ENCODE measurements around the gene THAP5.
A peak's percentile ranks its signal among the peaks of the same experiment; 100 is the strongest.

THAP5 gene, protein sequence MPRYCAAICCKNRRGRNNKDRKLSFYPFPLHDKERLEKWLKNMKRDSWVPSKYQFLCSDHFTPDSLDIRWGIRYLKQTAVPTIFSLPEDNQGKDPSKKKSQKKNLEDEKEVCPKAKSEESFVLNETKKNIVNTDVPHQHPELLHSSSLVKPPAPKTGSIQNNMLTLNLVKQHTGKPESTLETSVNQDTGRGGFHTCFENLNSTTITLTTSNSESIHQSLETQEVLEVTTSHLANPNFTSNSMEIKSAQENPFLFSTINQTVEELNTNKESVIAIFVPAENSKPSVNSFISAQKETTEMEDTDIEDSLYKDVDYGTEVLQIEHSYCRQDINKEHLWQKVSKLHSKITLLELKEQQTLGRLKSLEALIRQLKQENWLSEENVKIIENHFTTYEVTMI
- 17.9 to 45.0 reads per million in 2 donors for total RNA-seq

DNA sequence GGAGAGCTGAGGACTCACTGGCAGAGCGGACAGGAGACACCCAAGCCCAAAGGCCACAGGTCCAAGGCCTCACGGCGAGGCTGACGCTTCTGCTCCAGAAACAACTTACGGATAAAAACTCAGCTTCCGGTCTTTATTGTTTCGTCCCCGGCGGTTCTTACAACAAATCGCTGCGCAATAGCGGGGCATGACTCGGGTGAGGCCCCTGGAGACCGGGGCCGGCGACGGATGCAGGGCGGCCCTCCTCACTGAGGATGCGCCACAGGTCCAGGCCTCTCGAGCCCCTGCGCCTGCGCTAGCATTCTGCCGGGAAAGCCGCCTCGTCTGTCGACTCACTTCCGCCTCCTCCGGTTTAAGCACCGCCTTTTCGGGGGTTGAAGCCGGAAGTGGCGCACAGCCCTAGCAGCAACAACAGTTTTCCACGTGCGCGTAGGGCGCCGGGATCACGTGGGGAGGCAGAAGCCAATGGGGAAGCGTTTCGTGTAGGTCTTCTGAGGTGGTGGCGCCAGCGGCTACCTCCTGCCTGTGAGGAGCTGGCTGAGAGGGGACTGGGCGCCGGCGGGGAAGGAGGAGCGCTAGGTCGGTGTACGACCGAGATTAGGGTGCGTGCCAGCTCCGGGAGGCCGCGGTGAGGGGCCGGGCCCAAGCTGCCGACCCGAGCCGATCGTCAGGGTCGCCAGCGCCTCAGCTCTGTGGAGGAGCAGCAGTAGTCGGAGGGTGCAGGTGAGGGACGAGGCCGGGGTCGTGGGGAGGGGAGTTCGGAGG lies at the start of gene THAP5, which contains the start of gene DNAJB9:
THAP5 (minus strand) TSS at position 326 of the 765 bp plus-strand sequence; CDS start at position 189, 137 bp downstream.
DNAJB9 (plus strand) TSS at position 494 of the 765 bp plus-strand sequence. CDS start 1,853 bp downstream, outside the sequence.
- peak; percentile 97 for DNase-seq

DNA sequence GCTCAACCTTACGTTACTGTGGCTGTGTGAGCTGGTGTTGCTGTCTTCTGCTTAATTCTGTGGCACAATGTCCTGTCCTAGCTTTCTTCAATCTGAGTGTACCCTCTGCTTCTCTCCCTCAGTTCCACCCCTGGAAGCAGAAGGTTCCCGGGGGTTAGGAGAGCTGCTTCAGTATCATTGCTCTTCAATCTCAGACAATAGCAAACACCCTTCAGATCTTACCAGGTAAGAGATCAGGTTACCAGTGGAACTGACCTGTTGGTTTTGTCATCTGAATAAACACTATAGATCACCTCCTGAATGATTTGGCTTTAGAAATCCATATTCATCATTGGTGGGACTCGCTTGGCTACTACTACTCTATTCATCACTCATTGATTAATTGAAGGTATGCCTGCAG lies 48.5 kb upstream of the THAP5 start:
- no peak for DNase-seq

DNA sequence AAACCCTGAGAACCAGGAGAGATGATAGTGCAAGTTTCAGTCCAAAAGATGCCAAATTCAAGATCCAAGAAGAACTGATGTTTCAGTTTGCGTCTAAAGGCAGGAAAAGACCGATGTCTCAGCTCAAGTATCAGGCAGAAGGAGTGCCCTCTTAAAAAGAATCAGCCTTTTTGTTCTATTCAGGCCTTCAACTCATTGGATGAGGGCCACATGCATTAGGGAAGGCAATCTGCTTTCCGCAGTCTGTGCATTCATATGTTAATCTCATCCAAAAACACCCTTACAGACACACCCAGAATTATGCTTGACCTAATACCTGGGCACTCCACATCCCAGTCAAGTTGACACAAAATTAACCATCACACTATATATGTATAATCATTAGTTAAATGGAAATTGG lies 45.4 kb upstream of the THAP5 start:
- no peak for DNase-seq

DNA sequence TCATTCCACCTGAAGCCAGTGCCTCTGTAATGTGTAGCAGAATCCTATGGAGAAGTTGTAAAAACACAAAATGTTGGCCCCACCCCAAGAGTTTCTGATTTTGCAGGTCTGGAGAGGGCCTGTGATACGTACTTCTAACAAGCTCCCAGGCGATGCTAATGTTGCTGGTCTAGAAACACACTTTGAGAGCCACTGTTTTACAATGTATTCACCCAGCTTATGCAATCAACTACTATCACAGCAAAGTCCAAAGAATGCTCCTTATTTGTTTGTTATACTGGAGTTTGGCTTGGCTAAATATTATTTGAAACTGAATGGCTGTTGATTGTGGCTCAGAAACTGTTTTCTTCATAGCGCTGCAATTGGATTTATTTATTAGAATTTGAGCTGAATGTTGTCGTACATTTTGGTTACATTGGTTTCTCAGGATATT lies 44.5 kb upstream of the THAP5 start:
- DNase-seq = no peak

DNA sequence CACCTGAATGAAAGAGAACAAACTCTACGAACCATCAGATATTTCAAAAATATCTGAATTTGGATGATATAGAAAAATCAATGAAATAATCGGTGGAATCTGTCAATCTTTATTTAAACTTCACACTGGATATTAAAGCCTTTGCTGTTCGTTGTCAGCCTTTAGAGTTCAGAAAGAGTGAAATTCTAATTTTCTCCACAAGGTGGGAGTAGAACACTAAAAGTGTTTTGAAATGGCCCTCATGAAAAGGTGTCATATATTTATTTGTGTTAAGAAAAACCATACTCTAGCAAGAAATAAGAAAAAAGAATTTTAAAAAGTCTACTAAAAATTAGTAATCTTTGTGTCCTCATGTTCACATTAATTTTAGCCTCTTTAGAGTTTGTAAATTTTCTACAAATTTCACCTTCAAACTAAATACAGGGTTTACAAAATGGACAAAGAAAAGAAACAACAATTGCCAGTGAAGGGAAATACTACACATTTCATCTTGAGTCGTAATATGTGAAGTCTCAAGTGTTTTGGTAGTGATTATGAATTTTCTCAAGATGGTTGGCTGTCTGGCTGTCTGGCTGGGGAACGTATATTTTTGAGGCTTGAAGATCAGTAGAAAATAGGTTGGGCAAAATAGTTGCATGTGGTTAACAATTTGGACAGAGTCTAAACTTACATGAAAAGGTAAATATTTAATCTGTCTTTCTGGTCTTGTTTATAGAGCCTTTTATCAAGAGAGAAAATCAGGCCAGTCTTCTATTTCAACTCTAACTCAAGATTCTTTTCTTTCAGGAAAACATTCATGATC lies 43.8 kb upstream of the THAP5 start:
- no peak for DNase-seq

DNA sequence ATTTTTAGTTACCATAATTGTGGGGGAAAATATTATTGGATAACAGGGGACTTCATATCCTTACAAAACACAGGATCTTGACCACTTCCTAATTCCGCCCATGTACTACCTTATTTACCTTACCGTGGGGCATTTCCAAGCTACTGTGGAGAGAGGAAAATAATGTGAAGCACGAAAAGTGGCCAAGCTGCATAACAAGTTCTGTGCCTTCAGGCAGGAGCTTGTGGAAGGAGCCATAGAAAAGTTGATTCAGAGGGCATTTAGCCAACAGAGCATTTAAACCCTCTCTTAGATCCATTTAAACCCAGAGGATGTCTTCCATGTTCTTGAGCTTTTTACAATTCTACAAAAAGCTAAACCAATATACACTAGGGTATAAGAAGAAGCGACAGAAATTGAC lies 41.8 kb upstream of the THAP5 start:
- no peak for DNase-seq

DNA sequence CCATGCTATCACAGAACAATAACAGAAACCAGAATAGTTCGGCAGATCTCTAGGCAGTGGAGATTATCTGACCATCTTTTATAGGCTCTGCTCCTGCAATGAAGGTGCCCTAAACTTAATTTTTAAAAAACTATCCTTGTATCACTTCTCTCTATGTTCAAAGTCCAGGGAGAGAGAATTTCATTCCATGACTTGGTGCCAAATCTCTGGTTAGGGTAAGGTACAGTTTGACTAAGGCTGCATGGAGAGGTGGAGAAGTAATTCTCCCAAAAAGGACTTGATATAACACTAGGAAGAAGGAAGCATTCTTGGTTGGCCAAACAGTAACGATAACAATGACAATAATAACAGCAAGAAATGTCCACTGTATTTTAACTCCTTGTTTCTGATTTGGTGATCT lies 40.1 kb upstream of the THAP5 start:
- DNase-seq = no peak

DNA sequence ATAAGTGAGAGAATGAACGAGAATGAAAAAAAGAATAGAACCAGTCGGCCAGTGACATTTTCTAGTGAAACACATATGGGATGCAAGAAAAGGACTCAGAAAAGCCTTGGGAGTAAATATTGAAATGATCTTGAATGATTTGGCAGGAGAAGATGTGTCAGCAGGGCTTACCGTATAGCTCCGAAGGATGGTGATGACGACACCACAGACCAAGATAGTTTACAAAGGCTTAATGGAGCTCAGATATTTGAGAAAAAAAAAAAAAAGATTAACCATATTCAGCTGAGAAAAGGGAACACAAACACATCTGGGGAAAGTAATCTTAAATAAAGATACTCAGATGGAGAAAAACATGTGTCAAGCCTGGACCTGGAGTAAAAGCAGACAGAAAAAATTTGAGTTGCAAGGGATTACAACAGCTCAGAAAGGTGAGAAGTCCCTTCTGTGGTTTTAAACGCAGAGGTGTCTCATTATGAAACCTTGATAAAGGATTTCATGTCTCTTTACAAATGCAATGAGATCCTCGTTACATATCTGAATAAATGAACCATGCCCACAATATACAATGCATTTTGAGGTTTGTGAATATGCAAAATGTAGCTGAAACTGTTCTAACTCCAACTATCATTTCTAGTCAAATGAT lies 36.2 kb upstream of the THAP5 start:
- DNase-seq = no peak

DNA sequence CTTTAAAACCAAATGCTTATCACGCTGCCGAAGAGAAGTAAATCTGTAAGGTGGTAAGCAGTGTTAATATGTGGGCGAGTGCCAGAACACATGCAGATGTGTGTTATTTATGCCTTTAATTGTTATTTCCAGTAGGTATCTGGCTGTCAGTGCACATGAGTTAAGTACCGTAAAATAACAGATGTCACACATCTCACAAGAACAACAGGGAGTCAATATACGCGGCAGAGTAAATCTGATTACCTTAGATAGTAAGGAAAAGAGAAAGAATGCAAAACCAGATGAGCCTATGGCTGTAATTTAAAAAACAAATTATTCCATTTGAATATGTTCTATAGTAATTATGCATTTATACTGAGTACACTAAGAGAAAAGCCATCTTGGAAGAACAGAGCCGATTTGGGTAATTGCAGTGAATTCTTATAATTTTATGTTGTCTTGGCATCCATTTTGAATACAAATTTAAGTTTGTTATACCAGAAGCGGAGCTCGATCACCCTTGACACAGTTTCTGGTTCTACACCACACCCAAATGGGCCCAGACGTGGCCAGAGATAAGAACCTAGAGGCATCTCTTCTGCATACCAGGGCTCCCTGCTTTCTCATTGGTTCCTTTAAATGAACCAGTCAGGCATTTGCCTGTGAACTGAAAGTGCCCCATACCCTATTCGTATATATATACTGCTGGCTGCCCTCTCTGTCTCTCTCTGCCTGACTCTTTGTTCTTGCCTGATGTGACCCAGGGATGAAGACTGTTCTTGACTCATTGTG lies 35.0 kb upstream of the THAP5 start:
- DNase-seq = no peak

DNA sequence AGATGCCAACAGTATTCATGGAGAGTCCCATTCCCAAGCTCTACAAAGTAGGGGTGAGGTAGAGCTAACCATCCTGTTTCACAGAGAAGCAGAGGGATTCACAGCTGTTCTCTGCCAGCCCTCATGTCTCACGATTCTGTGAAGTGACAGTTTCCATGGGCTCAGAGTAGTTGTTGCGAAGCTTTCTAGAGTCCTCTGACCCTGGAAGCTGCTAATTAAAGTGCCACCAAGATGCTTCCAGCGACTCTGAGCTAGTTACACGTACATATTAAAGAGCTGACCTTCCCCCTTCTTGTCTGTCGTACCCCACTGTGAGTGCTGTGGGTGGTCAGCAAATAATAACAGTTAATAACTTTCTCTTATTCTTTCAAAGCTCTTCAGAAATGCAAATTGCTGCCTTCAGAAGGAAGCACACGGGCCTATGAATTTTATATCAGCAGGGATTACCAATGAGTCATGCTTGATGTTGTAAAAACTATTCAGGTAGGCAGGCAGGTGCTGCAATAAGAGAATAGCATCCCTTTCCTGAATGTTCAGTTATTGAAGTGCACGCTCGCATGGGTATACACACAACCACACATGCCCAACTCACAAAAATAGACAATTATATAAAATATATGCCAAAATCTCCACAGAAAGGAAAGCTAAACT lies 34.3 kb upstream of the THAP5 start:
- no peak for DNase-seq

DNA sequence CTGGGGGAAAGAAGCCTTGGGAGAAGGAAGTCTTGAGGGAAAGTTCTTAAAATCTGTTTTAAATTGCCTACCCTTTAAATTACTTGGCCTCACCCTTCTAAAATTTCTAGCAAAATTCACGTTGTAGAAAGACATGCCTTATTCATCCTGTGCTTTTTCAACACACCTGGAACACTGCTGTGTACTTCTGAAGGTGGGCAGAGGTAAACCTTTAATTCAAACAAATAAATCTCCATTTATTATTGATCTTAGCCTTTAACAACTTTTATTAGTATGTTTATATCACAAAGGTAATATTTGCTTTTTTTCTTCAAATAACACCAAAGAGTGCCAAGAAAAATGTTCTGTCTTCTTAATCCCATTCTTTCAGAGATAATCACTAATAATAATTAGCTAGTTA lies 30.9 kb upstream of the THAP5 start:
- DNase-seq = no peak

DNA sequence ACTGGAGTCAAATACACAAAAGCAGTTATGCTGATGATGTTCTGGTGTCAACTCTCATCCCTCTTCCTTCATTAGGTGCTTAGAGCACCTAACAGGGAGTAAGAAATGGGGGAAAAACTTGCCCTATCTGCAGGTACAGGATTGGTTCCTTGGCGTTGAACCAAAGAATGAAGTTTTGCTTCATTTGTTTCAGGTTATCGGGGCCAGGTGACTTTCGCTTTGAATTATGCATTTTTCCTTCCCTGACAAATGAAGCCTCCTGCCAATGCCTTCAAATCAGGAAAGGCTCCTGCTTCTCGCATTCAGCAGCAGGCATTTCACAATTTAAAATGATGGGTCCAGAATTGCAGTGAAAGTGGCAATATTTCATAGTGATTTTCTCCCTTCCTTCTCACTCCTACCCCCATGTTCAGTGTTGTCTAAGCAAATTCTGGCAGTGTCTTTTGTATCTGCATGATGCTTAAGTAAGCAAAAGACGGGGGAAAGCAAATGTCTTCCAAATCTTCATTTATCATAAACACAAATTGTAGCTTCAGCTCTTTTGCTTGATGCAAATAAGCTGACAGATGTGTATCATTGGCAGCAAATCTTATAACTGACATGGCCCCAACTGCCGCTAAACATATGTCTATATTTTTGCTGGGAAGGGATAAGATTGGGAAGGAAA lies 29.5 kb upstream of the THAP5 start:
- no peak for DNase-seq

DNA sequence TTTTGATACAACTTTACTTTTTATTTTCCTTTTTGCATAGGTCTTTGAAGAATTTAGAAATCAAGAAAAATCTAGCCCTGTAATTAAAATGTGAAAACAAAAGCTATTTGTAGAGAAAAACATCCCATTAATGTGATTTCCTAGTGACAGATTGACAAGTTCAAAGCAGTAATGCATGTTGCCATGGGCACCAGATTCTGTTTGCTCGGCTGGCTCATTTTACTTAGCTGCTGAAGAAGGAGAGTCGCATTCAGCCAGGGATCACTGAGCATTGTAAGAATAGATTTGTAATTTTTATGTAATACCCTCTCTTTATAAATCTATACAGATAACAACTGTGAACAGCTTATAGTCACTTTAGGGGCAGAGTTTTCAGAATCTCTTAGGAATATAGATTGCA lies 28.6 kb upstream of the THAP5 start:
- no peak for DNase-seq

DNA sequence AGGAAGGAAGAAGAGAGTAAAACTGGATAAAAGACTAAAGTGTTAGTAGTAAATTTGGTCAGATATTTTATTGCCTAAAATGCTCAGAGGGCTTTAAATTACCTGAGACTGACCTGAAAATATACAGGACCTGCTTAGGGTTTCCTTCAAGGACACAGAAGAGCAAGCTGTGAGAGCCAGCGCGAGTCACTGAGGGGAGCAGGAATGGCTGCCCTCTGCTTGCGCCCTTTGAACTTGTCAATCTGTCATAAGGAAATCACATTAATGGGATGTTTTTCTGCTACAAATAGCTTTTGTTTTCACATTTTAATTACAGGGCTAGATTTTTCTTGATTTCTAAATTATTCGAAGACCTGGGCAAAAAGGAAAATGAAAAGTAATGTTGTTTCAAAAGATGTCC lies 27.1 kb upstream of the THAP5 start:
- no peak for DNase-seq

DNA sequence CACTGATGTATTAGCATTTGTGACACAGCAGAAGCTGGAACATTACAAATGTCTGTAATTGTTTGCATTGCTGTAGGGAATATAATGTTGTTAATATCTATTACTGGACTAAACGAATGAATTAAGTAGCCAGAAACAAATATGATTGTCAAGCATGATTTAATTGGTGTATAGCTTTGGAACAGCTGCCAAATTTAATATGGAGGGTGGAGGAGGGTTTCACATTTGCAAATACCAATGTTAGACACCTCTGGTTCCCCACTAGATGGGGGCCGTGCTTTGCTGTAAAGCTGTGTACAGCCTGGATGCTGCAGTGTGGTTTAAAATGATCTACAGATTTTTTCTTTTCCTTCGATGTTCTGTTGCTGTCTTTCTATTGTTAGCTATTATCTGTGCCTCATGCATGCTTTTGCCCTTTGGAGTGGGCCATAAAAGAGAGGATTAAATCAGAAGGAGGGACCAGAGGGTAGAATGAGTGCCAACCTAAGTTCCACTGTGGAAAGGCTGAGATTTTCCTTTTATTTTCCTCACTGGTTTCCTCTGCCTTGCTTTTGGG lies 23.2 kb upstream of the THAP5 start:
- DNase-seq = no peak

DNA sequence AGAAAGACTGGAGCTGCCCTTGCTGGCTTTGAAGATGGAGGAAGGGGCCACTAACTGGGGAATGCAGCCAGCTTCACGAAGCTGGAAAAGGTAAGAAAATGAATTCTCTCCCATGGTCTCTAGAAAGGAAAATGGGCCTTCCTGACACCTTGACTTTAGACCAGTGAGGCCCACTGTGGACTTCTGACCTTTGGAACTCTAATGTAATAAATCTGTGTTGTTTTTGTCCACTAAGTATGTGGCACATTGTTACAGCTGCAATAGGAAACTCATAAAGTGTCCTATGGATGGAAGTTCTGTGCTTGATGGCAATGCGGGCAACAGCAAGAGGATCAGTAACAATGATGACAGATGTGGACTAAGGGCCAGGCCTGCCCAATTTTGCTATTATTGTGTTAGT lies 21.1 kb upstream of the THAP5 start:
- no peak for DNase-seq

DNA sequence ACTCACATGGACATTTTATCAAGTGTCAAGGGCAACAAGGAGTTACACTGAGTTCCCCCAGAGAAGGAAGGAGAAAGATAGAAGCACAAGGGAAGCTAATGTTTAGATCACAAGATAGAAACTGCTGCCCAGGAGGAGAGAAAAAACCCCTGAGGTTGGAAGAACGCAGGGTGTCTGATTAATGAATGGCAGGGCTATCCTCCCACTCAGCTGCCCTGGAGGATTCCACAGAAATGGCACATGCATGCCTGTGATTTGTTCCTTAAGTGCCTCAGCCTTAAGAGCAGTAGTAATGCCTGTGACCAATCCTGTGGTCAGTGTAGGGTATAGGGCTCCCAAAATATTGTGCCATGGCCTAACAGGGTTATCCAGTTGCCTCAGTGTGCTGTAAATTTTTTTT lies 20.4 kb upstream of the THAP5 start:
- DNase-seq = no peak

DNA sequence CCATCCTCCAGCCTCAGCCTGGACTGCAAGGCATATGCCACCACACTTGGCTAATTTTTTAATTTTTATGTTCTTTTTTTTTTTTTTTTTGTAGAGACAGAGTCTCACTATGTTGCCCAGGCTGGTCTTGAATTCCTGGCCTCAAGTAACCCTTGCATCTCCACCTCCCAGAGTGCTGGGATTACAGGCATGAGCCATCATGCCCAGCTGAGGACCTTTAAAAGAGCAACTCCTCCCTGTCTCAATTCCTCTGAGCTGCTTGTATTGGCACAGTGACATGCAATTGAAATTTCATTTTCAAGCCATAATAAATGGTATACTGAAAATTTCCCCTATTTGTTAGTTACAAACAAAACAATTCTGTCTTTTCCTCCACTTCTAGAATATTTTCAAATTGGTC lies 19.7 kb upstream of the THAP5 start:
- no peak for DNase-seq

DNA sequence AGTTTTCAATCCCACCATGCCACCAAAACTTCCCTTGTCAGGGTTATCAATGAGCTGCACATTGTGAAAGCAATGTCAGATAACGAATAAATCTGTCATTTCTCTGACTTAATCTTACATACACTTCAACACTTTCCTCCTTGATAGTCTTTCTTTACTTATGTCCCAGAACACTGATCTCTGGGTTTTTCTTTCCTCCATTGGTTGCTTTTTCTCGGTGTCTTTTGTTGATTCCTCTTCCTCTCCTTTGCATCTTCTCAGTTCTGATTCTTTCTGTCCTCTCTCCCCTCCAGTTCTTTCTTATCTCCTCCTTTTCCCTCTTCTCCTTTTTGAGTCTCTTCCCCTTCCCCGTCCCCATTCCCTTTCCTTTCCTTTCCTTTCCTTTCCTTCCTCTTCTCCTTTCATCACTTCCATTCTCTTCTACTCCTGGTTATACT lies 16.8 kb upstream of the THAP5 start:
- no peak for DNase-seq

DNA sequence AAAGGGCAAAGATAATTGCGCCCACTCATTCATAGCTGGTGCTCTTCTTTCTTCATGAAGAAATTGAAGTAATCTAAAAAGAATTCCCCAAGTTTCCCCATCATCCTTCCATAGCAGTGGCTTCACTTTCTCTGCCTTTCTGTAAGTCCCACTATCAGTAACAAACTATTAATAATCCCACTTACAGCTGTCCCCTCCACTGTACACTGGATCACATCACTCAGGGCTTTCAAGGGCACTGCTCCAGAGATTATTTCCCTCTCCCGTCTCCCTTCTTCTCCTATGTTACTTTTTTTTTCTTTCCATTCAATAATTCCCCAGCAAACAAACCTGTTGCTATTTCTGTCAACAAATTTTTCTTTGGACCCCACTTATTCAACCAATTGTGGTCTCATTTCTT lies 16.3 kb upstream of the THAP5 start:
- DNase-seq = no peak
